ENCODE measurements around the gene DNAJC22.
A peak's percentile ranks its signal among the peaks of the same experiment; 100 is the strongest.

Gene DNAJC22

GRCh38 chr12:49347311-49348193 lies 864 bp downstream of the DNAJC22 start:
- H3K36me3 ChIP-seq (ENCODE audit: insufficient read depth, low read length), result no peaks in the 10 kb centered on the region
- H3K9ac ChIP-seq (ENCODE audit: low read depth, low read length), result 0 out of 2 replicates have a peak overlapping the region, but pooled peaks have one; percentile 20
- H2AFZ ChIP-seq (ENCODE audit: low read depth, low read length), result peak overlapping the region; percentile 71
- no peaks in the 10 kb centered on the region for H3K79me2 ChIP-seq (ENCODE audit: insufficient read depth, low read length)
- H3K4me2 ChIP-seq (ENCODE audit: insufficient read depth, low read length), result peak overlapping the region; percentile 61
- peak; percentile 82 for DNase-seq
- H3K27me3 ChIP-seq (ENCODE audit: insufficient read depth, low read length, poor library complexity), result no peaks in the 10 kb centered on the region
- TF ChIP-seq, protein P1, sequence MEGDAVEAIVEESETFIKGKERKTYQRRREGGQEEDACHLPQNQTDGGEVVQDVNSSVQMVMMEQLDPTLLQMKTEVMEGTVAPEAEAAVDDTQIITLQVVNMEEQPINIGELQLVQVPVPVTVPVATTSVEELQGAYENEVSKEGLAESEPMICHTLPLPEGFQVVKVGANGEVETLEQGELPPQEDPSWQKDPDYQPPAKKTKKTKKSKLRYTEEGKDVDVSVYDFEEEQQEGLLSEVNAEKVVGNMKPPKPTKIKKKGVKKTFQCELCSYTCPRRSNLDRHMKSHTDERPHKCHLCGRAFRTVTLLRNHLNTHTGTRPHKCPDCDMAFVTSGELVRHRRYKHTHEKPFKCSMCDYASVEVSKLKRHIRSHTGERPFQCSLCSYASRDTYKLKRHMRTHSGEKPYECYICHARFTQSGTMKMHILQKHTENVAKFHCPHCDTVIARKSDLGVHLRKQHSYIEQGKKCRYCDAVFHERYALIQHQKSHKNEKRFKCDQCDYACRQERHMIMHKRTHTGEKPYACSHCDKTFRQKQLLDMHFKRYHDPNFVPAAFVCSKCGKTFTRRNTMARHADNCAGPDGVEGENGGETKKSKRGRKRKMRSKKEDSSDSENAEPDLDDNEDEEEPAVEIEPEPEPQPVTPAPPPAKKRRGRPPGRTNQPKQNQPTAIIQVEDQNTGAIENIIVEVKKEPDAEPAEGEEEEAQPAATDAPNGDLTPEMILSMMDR (IDR thresholded peaks at IDR 0.05; ENCODE audit: borderline replicate concordance, extremely low read depth, low read length, poor library complexity, severe bottlenecking), result peak; percentile 94
- no peak for TF ChIP-seq EZH2 (IDR thresholded peaks at IDR 0.05; ENCODE audit: borderline replicate concordance, low read depth, low read length, severe bottlenecking)
- H3K27ac ChIP-seq (ENCODE audit: low read length), result no peak overlapping the region
- H3K4me1 ChIP-seq (ENCODE audit: insufficient read depth, low read length), result peaks cover 10% of the 10 kb centered on the region
- H3K9me3 ChIP-seq (ENCODE audit: insufficient read depth, low read length, severe bottlenecking), result no peaks in the 10 kb centered on the region
- 0 out of 2 replicates have a peak, but pooled peaks cover 4% of the 10 kb centered on the region for H4K20me1 ChIP-seq (ENCODE audit: insufficient read depth, low read length)
- H3K4me3 ChIP-seq (ENCODE audit: low read depth in 1 of 2, low read length in 2 of 2), result peak overlapping the region in 1 of 2 experiments; percentile 28; a peak in 1 of 4 replicates
- ATAC-seq (ENCODE audit: insufficient read depth, low read depth), result peak; percentile 100

- 0 out of 2 replicates have a peak, but pooled peaks cover 4% of the 10 kb centered on the region for H4K20me1 ChIP-seq (ENCODE audit: insufficient read depth, low read length)
- DNase-seq (no peak), ATAC-seq (ENCODE audit: insufficient read depth, low read depth) (no peak)
- H3K79me2 ChIP-seq (ENCODE audit: insufficient read depth, low read length), result no peaks in the 10 kb centered on the region
- no peak for TF ChIP-seq EZH2 (IDR thresholded peaks at IDR 0.05; ENCODE audit: borderline replicate concordance, low read depth, low read length, severe bottlenecking)
- TF ChIP-seq, protein P1 (IDR thresholded peaks at IDR 0.05; ENCODE audit: borderline replicate concordance, extremely low read depth, low read length, poor library complexity, severe bottlenecking), result no peak
- no peak overlapping the region for H2AFZ ChIP-seq (ENCODE audit: low read depth, low read length)
- no peak overlapping the region for H3K4me3 ChIP-seq (ENCODE audit: low read depth in 1 of 2, low read length in 2 of 2)
- H3K9ac ChIP-seq (ENCODE audit: low read depth, low read length), result no peak overlapping the region
- H3K27me3 ChIP-seq (ENCODE audit: insufficient read depth, low read length, poor library complexity), result no peaks in the 10 kb centered on the region
- H3K36me3 ChIP-seq (ENCODE audit: insufficient read depth, low read length), result no peaks in the 10 kb centered on the region
- H3K9me3 ChIP-seq (ENCODE audit: insufficient read depth, low read length, severe bottlenecking), result no peaks in the 10 kb centered on the region
- H3K4me2 ChIP-seq (ENCODE audit: insufficient read depth, low read length), result no peak overlapping the region
- no peak overlapping the region for H3K27ac ChIP-seq (ENCODE audit: low read length)
- H3K4me1 ChIP-seq (ENCODE audit: insufficient read depth, low read length), result peaks cover 10% of the 10 kb centered on the region
Measured at GRCh38 chr12:49348781-49349180, 2.1 kb downstream of the DNAJC22 start.

DNA sequence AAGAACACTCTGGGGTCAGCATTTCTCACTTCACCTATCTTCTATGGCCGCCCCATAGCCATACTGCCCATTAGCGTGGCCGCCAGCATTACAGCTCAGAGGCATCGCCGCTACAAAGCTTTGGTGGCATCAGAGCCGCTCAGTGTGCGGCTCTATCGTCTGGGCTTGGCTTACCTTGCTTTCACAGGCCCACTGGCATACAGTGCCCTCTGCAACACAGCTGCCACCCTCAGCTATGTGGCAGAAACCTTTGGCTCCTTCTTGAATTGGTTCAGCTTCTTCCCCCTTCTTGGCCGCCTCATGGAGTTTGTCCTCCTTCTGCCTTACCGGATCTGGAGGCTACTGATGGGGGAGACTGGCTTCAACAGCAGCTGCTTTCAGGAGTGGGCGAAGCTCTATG lies 2.6 kb downstream of the DNAJC22 start:
- Histone ChIP-seq H3K79me2 (ENCODE audit: insufficient read depth, low read length) (no peaks in the 10 kb centered on the region), H2AFZ (ENCODE audit: low read depth, low read length) (no peak overlapping the region), H3K4me2 (ENCODE audit: insufficient read depth, low read length) (no peak overlapping the region), H3K27me3 (ENCODE audit: insufficient read depth, low read length, poor library complexity) (no peaks in the 10 kb centered on the region), H3K9ac (ENCODE audit: low read depth, low read length) (no peak overlapping the region), H4K20me1 (ENCODE audit: insufficient read depth, low read length) (0 out of 2 replicates have a peak, but pooled peaks cover 4% of the 10 kb centered on the region), H3K4me3 (ENCODE audit: low read depth in 1 of 2, low read length in 2 of 2) (no peak overlapping the region), H3K36me3 (ENCODE audit: insufficient read depth, low read length) (no peaks in the 10 kb centered on the region), H3K4me1 (ENCODE audit: insufficient read depth, low read length) (peaks cover 10% of the 10 kb centered on the region), H3K9me3 (ENCODE audit: insufficient read depth, low read length, severe bottlenecking) (no peaks in the 10 kb centered on the region), H3K27ac (ENCODE audit: low read length) (no peak overlapping the region)
- ATAC-seq (ENCODE audit: insufficient read depth, low read depth), result no peak
- no peak for DNase-seq
- TF ChIP-seq, protein P1 (IDR thresholded peaks at IDR 0.05; ENCODE audit: borderline replicate concordance, extremely low read depth, low read length, poor library complexity, severe bottlenecking), result no peak
- TF ChIP-seq EZH2 (IDR thresholded peaks at IDR 0.05; ENCODE audit: borderline replicate concordance, low read depth, low read length, severe bottlenecking), result no peak
